IPS-NIHi7 (cell line): Measurements from ENCODE around the gene SPAG7.
A peak's percentile ranks its signal among the peaks of the same experiment; 100 is the strongest.

Experiments
- DNase-seq: peaks from one replicate; pipeline ENCODE4 v3.0.0; 2012; ENCODE audit warnings: mixed read lengths; ENCODE audit errors: extremely low spot score

SPAG7 gene, protein sequence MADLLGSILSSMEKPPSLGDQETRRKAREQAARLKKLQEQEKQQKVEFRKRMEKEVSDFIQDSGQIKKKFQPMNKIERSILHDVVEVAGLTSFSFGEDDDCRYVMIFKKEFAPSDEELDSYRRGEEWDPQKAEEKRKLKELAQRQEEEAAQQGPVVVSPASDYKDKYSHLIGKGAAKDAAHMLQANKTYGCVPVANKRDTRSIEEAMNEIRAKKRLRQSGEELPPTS

DNA sequence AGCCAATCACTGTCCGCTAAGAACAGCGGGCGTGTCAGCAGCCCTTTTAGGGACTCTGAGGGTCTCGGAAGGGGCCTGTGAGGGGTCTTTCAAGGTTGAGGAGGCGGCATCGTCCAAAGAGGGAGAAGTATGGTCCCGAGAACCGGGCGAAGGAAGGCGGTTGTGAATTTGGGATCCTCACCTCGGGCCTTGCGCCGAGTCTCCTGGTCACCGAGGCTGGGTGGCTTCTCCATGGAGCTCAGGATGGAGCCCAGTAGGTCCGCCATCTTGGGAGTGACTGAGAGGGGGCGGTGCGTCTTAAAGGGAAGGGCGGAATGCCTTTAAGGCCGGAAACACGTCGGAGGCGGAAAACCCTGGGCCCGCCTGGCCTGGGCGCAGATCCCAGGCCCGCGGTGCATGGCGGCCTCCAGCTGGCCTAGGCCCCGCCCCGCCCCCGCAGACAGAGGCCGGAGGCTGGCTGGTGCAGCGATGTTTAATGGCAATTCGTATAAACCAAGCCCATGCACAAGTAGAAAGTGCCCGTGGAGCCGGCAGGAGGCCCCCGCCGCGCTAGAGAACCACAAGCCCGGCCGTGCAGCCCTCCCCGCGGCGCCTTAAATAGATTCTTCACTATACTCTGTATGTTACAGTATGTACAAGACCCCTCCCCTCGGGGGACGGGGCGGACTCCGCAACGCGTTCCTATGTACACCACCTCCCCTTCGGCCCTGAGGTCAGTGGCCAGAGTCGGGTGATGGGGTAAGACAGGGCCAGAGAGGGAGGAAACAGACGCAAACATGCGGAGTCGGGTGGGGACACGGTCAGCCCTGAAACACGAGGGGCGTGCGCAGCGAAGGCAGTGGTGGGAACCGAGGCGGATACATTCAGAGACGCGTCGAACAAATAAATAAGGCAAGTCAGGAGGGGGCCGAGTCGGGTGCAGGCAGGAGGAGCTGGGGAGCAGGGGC, at the start of gene SPAG7:
TSS of gene SPAG7 (minus strand) at position 279 of the 947 bp plus-strand sequence. CDS start at position 266, 13 bp downstream.
- DNase-seq = peak; percentile 91

- DNase-seq = no peak
These were observed 46.7 kb upstream of the SPAG7 start for GRCh38 chr17:5014357-5014756.

- DNase-seq = no peak
These were observed 44.3 kb upstream of the SPAG7 start for GRCh38 chr17:5011928-5012327.

DNA sequence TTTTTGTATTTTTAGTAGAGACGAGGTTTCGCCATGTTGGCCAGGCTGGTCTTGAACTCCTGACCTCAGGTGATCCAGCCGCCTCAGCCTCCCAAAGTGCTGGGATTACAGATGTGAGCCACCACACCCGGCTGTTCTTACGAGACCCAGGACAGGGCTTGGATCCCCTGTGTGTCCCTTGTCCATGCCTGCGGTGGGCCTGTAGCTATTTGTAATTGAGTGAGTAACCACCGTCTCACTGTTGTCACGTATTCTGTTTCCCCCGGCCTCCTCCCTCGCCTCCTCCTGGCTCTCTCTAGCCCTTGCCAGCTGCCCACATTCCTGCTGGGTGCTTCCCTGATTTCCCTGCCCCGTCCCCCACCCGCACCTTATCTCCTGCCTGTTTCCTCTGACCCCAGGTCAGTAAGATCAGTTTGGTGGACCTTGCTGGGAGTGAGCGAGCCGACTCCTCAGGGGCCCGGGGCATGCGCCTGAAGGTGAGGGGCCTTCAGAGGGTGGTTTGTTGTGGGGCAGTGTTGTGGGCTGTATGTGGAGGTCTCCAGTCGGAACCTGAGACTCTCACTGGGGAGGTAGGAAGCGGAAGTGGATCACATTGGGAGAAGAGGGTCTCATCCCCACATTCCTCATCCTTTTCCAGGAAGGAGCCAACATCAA, 35.7 kb upstream of the SPAG7 start:
- no peak for DNase-seq

DNA sequence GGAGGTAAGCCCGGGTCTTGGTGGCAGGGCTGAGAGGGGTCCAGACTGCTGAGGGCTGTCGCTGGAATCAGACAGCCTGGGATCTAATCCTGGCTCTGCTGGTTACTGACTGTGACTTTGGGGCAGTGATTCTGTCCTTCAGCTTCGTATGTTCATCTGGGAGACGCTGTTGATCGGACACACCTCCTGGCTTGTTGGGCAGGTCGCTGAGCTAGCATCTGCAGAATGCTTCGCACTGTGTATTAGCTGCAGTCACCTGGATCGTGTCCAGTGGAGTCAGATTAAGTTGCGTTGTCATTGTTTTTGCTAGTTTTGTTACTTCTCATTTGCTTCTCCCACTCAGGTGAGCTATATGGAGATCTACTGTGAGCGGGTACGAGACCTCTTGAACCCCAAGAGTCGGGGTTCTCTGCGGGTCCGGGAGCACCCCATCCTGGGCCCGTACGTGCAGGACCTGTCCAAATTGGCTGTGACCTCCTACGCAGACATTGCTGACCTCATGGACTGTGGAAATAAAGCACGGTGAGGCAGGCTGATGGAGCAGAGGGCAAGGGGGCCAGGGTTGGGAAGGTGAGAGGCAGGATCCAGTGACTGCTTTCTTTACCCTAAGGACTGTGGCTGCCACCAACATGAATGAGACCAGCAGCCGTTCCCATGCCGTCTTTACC, 34.6 kb upstream of the SPAG7 start:
- DNase-seq = no peak

DNA sequence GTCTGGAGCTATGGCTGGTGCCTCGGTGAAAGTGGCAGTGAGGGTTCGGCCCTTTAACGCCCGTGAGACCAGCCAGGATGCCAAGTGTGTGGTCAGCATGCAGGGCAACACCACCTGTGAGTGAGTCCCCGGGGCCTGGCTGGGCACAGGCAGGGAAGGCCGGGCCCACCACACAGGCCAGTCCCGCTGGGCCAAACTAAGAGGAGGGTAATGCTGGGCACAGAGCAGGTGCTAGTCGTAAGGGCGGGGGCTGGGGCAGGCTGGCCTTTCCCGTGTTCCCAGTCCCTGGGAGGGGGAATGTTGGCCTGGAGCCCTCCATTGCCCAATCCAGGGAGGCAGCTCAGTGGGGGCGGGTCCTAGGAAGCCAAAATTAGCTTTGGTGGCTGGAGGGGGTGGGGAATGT, 32.6 kb upstream of the SPAG7 start:
- DNase-seq = no peak

GRCh38 chr17:4999430-5000093, 31.9 kb upstream of the SPAG7 start:
- DNase-seq = no peak

DNA sequence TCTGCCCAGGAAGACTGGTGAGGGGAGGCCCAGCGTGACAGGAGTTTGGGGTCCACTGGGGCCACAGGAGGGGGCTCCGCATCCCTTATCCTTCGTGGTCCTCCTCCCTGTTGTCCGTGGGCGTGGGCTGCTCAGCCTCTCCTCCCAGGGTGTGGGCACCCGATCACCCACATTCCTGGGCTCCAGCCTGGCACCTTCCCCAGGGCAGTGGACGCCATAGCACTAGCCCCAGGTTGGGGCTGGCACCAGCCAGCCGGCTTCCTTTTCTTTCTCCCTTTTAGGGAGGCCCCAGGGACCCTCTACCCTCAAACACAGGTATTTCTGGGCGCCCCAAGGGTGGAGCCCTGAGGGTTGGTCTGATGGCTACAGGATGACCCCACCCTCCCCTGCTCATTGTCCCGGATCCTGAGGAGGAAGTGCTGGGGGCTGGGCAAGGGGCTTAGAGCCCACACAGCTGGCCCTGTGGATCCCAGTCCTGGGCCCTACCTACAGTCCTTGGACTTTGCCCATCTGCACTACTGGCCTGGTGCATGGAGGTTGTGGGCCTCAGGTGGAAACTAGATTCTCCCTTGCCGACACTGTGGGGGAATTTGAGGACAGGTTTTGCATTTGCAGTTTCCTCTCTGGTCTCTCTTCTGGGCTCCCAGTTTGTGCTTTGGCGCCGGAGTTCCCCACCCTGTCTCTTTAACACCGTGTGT, 31.3 kb upstream of the SPAG7 start:
- DNase-seq = peak; percentile 61

DNA sequence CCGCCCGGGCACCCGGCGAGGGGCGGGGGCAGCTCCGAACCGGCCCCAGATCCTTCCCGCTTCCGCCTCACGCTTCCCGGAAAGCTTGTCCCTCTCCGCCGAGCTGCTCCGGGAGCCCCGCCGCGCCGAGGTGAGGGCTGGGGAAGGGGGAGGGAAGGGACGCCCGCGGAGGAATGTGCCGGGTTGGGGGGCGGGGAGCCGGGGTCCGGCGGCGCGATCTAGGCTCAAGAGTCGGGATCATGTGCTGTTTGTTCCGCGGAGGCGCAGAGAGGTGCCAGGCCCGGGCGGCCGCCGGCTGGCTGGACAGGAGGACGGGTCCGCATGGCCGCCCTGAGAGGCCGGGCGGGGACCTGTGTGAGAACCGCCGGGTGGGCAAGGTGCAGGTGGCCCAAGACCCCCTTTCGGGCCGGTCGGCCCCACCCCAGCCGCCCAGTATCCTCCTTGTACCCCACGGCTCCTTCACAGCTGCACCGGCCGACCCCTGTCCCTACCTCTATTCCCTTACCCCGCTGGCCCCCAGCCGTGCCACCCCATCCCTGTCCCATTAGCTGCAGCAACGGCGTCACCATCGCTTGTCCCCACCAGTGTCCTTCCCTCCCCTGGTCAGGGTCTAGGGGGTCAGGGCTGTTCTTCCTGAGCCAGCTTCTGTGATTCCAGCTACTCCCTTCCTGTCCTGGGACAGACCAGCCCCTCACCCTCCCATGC, 30.6 kb upstream of the SPAG7 start:
- DNase-seq = peak; percentile 79

DNA sequence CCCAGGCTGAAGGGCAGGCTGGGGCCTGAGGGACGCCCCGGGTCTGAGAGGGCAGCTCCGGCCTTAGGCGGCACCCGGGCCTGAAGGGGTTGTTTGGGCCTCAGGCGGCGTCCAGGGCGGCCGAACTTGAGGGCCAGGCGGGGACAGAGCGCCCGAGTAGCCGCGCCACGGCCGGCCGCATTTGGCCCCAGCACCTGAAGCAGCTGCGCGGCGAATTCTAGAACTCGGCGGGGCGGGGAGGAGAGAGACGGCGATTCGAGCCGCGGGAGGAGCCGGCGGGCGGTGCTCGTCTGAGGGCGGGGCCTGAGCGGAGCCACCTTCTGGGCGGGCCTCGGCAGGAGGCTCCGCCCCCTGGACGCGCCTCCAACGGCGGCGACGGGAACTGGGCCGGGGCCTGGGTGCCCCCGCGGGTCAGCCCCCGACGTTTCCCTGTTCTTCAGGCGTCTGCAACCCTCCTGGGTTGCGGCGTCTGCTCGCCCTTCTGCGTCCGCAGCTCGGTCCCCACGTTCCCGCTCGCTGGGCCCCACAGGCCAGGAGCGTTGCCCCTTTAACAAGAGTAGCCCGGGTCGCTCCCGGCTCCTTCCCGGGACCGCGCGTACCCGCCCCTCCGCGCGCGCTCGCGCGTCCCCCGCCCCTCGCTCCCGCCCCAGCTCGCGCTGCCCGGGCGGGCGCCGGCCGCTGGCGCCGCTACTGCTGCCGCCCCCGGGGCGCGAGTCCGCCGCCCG, 29.8 kb upstream of the SPAG7 start, which contains the start of the genes INCA1 and KIF1C:
TSS of gene INCA1 (minus strand) at position 221 of the 725 bp plus-strand sequence. CDS start 3,085 bp downstream, outside the sequence.
TSS of gene KIF1C (plus strand) at position 649 of the 725 bp plus-strand sequence. CDS start 2,297 bp downstream, outside the sequence.
- peak; percentile 99 for DNase-seq

DNA sequence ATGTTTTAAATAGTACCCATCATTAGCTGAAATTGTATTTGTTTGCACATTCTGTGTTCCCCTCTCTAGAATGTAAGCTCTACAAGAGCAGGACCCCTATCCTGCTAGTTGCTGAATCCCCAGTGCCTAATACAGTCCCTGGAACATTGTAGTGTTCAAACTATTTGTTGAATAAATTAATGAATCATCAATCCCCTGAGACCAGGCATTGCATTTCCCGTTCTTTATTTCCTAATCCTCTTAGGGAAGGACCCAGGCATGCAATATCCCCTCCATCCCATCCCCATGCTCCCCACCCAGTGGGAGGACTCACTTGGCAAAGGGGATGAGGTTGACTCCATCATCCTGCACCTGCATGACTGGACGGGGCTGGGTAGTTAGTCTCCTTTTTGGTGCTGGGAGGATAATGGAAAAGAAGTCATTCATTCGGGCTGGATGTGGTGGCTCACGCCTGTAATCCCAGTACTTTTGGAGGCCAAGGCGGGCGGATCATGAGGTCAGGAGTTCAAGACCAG, 26.5 kb upstream of the SPAG7 start:
- DNase-seq = no peak

DNA sequence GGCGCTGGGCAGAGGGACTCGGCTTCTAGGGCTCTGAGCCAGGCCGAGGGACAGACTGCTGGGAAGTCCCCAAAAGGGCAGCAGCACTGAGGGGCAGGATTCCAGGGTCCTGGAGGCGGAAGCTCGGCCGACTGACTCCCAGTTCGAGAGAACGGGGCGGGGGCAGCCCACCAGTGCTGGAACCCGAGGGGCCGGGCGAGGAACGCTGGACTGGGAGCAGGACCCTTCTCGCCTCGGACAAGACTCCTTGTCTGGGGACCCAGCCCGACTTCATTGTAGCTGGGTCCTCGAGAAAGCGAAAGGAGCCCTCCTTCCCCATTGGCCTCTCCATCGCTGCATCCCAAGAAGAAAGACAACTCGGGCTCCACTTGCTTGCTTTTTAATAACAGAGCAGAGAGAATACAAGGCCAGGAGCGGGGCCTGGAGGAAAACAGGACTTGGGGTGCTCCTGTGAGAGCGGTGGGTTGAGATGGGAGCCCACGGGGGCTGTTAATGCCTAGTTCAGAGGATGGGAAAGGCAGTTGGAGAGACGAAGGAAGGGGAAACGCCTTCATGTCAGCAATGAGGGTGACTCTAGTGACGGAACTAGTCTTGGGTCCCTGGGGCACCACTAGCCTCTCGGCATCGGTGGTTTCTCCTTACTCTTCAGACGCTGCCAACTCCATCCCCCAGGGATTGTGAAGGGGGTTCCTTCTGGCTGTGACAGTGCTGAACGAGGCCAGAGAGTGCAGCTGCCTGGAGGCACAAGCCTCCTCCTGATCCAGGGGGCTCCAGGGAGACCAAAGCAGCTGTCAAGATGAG, 20.4 kb upstream of the SPAG7 start:
- DNase-seq = no peak

DNA sequence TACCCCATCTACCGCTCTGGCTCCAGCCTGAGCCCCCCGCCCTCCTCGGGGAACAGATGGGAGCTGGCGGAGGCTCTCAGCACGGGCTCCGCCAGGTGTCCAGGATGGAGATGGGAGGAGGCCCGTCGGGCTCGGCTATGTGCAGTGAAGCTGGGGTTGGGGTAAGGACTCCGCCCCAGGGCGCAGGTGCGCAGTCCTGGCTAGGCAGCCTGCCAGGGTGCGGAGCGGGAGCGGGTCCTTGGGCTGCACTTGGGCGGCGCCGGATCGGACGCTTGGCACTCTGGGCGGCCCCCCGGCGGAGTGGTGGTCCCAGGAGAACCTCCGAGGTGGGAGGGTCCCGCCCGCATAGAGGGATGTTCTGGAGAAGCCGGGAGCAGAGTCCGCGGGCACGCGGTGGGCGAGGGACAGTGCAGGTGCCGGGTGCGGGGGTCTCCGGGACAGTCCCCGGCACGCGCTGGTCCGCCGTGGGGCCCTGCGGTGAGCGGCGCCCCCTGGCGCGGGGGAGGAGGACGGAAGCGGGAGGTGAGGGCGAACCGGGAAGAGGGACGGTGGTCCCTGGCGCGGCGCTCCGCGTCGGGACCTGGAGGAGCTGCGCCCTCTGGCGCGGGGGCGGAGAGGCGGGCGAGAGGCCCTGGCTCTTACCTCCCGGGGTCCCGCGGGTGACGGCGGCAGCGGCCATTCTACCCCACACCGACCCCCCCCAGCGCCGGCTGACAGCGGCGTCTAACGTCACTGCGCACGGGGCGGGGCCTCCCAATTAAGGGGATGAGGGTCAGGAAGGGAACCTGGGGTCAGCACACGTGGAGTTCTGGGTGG, 19.5 kb upstream of the SPAG7 start, which contains the start of gene CAMTA2:
TSS of gene CAMTA2 (minus strand) at position 725 of the 816 bp plus-strand sequence. CDS start 1,453 bp downstream, outside the sequence.
- peak; percentile 78 for DNase-seq

DNA sequence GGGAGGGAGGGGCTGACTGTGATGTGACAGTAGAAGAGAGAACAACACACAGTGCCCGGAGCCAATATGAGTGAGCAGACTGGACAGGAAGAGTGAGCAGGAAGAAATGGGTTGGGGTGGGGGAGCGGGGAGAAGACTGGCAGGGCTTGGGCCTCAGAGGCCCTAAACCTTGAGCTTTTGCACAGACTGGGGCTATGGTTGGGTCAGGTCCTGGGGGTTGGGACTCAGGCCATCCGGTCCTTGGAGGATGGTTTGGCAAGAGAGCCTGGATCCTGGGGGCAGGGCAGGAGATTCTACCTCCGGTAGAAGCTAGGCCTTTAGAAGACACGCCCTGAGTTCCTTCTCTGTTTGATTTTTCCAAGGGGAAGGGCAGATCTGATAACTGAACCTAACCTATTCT, 18.8 kb upstream of the SPAG7 start:
- DNase-seq = no peak

DNA sequence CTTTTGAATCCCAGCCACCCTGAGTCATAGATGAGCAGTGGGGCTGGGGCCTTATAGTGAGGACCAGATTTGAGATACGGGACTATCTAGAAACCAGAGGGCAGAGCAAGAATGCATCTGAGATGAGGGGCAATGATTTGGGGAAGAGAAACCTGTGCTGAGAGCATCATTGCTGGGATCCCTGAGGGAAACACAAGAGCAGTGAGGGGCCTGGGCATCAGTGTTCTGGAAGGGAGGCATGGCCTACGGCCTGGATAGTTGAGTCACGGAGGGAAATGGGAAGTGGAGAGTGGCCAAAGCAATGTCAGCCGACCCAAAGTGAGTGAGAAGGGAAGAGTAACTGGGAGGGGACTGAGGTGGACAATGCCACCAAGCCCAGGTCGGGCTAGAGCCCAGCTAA, 14.7 kb upstream of the SPAG7 start:
- no peak for DNase-seq

DNA sequence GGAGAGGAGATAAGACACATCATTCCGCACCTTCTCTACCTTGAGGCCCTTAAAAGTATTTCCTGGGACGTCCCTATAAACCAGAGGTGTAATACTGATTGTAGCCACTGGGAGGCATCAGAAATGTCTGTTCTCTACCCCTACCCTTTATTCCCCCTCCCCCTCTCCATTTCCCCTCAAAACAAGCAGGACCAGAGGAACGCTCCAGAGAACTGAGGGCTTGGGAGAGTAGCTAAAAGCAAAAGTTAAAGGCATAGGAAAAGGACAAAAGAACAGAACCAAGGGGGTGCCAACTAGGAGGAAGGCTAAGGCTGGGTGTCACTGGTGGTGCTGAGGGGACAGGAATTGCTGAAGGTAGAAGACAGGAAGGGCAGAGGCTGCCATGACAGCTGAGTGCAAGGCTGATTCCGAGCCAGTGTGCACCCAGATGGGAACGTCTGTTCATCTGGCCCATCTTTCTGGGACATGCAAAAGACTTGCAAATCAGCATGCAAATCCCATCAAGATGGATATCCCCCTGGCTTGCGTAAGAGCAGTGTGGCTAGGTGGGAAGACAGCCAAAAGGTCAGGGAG, 13.1 kb upstream of the SPAG7 start:
- peak; percentile 84 for DNase-seq

GRCh38 chr17:4978726-4979125, 11.1 kb upstream of the SPAG7 start:
- no peak for DNase-seq
